Glutamatergic neuron (in vitro differentiated cells): Measurements from ENCODE around the gene PPTC7. TPM values are rescaled to one million over a fixed set of nuclear protein-coding genes. Genes with fewer than 3 reads are reported as not detected.
"Not testable (repeated sequence)": the region's sequence is repeated elsewhere in the genome, so short reads cannot be mapped to it uniquely, and the experiment has no call there.

Source experiments
- DNase-seq: peaks from one replicate; pipeline ENCODE4 v3.0.0; 2022
- H3K27ac Mint-ChIP-seq: one replicate; pipeline ENCODE4 v1.8.0; 2020; ENCODE audit warnings: mild to moderate bottlenecking, mixed read lengths, inconsistent platforms; ENCODE audit not compliant: unreplicated experiment
- H3K27me3 Mint-ChIP-seq: one replicate; pipeline ENCODE4 v1.8.0; 2020; ENCODE audit warnings: mild to moderate bottlenecking, moderate library complexity, mixed read lengths, inconsistent platforms; ENCODE audit not compliant: unreplicated experiment
- H3K36me3 Mint-ChIP-seq: one replicate; pipeline ENCODE4 v1.8.0; 2020; ENCODE audit warnings: mild to moderate bottlenecking, mixed read lengths, inconsistent platforms; ENCODE audit not compliant: unreplicated experiment
- H3K4me1 Mint-ChIP-seq: one replicate; pipeline ENCODE4 v1.8.0; 2020; ENCODE audit warnings: mild to moderate bottlenecking, low read depth, mixed read lengths, inconsistent platforms; ENCODE audit not compliant: unreplicated experiment
- H3K4me3 Mint-ChIP-seq: one replicate; pipeline ENCODE4 v1.8.0; 2020; ENCODE audit warnings: mild to moderate bottlenecking, mixed read lengths, inconsistent platforms; ENCODE audit not compliant: unreplicated experiment
- H3K9me3 Mint-ChIP-seq: one replicate; pipeline ENCODE4 v1.8.0; 2020; ENCODE audit warnings: mild to moderate bottlenecking, moderate library complexity, mixed read lengths, inconsistent platforms; ENCODE audit not compliant: unreplicated experiment
- total RNA-seq: library from RNA; stranded (reverse); fragmentation: NEBNext Ultra II Directional; extraction: Animal tissue kit (Norgen Biotek cat#: 25700); gene quantifications from one replicate; pipeline ENCODE4 v1.2.1, GENCODE V29; 2021; ENCODE audit not compliant: unreplicated experiment
- TF ChIP-seq, protein P1 (sequence below): fragments of 200-600 bp; sonication (generic); IDR thresholded peaks from one replicate; pipeline ENCODE4 v1.5.0; 2021; ENCODE audit not compliant: partially characterized antibody, unreplicated experiment

PPTC7 gene
- total RNA-seq, 1 donor from 2014 or later: 11.4 TPM

DNA sequence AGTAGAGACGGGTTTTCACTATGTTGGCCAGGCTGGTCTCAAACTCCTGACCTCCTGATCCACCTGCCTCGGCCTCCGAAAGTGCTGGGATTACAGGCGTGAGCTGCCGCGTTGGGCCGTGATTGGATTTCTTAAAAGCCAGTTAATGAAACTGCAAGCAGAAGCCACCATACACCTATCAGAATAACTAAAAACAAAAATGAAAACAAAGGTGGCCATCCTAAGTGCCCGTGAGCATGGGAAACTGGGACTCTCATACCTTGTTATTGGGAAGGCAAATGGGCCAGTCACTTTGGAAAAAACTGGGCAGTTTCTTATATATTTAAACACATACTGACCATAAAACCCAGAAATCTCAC, 23.1 kb upstream of the PPTC7 start:
- TF ChIP-seq, protein P1, sequence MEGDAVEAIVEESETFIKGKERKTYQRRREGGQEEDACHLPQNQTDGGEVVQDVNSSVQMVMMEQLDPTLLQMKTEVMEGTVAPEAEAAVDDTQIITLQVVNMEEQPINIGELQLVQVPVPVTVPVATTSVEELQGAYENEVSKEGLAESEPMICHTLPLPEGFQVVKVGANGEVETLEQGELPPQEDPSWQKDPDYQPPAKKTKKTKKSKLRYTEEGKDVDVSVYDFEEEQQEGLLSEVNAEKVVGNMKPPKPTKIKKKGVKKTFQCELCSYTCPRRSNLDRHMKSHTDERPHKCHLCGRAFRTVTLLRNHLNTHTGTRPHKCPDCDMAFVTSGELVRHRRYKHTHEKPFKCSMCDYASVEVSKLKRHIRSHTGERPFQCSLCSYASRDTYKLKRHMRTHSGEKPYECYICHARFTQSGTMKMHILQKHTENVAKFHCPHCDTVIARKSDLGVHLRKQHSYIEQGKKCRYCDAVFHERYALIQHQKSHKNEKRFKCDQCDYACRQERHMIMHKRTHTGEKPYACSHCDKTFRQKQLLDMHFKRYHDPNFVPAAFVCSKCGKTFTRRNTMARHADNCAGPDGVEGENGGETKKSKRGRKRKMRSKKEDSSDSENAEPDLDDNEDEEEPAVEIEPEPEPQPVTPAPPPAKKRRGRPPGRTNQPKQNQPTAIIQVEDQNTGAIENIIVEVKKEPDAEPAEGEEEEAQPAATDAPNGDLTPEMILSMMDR: no peak
- Mint-ChIP-seq H3K36me3 (no peaks in the 10 kb centered on the region), H3K27ac (no peak overlapping the region), H3K4me1 (no peaks in the 10 kb centered on the region), H3K4me3 (no peak overlapping the region), H3K27me3 (peaks cover 2% of the 10 kb centered on the region), H3K9me3 (no peaks in the 10 kb centered on the region)
- DNase-seq: no peak

DNA sequence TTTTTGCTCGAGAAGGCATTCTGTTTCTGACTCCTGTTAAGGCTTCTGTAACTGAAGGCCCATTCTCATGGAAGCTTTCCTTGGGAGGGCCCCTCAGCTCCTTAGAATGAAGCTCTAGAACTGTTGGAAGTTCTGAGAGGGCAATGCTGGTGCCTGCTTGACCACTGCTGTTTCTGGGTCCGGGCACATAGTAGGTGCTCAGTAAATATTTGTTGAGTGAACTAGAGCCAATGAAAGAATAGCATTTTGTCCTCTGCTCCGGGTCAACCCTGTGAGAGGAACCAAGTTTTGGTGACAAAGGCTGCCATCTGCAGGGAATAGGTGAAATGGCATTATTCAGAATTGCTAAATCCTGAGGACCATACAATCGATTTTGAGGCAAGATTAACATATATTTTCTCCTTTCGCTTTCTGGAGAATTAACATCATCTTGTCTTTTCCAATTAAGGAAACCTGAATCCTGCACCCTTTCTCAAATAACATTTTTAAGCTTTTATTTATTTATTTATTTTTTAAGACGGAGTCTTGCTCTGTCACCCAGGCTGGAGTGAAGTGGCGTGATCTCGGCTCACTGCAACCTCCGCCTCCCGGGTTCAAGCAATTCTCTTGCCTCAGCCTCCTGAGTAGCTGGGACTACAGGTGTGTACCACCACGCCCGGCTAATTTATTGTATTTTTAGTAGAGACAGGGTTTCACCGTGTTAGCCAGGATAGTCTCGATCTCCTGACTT, 19.1 kb upstream of the PPTC7 start:
- H3K27me3 Mint-ChIP-seq, H3K9me3 Mint-ChIP-seq, H3K36me3 Mint-ChIP-seq, H3K4me3 Mint-ChIP-seq, H3K4me1 Mint-ChIP-seq, H3K27ac Mint-ChIP-seq: not testable (repeated sequence)
- peak; percentile 22 for DNase-seq
- TF ChIP-seq, protein P1: peak; percentile 22

DNA sequence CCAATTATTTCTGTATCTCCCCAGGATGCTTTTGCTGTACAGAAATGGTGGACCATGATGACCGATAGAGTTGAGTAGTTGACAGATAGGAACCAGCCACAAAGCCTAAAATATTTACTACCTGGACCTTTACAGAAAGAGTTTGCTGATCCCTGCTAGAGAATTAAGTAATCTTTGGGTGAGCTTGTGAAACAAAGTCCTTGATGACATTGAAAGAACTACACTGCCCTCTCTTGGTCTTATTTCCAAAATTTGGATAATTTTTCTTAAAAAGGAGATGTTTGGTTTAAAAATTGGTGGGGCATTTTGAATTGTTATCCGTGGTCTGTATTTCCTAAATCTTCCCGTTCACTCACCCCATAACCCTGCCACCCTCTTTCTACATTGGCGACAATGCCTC, 17.1 kb upstream of the PPTC7 start:
- Mint-ChIP-seq H3K27me3 (peaks cover 2% of the 10 kb centered on the region), H3K4me1 (no peaks in the 10 kb centered on the region), H3K27ac (no peak overlapping the region), H3K9me3 (no peaks in the 10 kb centered on the region), H3K36me3 (no peaks in the 10 kb centered on the region), H3K4me3 (no peak overlapping the region)
- no peak for DNase-seq
- TF ChIP-seq, protein P1: no peak

DNA sequence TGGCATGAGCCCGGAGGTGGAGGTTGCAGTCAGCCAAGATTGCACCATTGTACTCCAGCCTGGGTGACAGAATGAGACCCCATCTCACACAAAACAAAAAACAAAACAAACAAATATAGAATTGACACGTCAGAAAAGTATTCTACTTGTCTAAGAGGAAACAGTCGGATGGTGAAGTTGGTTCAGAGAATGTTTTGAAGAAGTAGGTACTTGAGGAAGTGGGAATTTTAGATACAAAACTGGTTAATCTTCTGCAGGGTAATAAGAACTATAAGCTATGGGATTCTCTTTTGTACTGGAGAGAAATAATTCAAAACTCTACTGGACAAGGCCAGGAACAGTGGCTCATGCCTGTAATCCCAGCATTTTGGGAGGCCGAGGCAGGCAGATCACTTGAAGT, 16.2 kb upstream of the PPTC7 start:
- no peaks in the 10 kb centered on the region for H3K4me1 Mint-ChIP-seq
- TF ChIP-seq, protein P1: no peak
- H3K36me3 Mint-ChIP-seq: no peaks in the 10 kb centered on the region
- H3K9me3 Mint-ChIP-seq: no peaks in the 10 kb centered on the region
- no peak for DNase-seq
- H3K27ac Mint-ChIP-seq: no peak overlapping the region
- H3K4me3 Mint-ChIP-seq: no peak overlapping the region
- H3K27me3 Mint-ChIP-seq: no peaks in the 10 kb centered on the region

DNA sequence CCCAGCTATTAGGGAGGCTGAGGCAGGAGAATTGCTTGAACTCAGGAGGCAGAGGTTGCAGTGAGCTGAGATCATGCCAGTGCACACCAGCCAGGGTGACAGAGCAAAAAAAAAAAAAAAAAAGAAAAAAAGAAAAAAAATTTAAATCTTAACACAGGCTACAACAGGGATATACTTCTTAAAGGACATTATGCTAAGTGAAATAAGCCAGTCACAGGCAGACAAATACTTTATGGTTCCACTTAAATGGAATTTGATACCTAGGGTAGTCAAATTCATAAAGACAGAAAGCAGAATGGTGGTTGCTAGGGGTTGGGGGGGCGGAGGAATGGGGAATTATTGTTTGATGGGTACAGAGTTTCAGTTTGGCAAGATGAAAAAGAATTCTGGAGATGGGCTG, 14.8 kb upstream of the PPTC7 start:
- no peaks in the 10 kb centered on the region for H3K36me3 Mint-ChIP-seq
- TF ChIP-seq, protein P1: no peak
- no peak overlapping the region for H3K4me3 Mint-ChIP-seq
- no peaks in the 10 kb centered on the region for H3K4me1 Mint-ChIP-seq
- no peaks in the 10 kb centered on the region for H3K27me3 Mint-ChIP-seq
- DNase-seq: no peak
- H3K9me3 Mint-ChIP-seq: no peaks in the 10 kb centered on the region
- no peak overlapping the region for H3K27ac Mint-ChIP-seq

DNA sequence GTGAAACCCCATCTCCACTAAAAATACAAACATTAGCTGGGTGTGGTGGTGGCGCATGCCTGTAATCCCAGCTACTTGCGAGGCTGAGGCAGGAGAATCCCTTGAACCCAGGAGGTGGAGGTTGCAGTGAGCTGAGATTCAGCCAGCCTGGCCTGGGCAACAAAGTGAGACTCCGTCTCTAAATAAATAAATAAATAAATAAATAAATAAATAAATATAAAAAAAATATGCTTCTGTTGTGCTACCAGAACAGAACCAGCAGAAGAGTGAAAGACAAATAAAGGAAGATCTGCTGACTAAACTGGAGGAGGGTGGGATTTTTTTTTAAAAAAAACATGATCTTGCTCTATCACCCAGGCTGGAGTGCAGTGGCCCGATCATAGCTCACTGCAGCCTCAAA, 9.8 kb upstream of the PPTC7 start:
- not testable (repeated sequence) for H3K4me1 Mint-ChIP-seq, H3K4me3 Mint-ChIP-seq, H3K27me3 Mint-ChIP-seq, H3K9me3 Mint-ChIP-seq, H3K27ac Mint-ChIP-seq, H3K36me3 Mint-ChIP-seq, DNase-seq
